ENCODE data around the gene ACKR1.

DNA sequence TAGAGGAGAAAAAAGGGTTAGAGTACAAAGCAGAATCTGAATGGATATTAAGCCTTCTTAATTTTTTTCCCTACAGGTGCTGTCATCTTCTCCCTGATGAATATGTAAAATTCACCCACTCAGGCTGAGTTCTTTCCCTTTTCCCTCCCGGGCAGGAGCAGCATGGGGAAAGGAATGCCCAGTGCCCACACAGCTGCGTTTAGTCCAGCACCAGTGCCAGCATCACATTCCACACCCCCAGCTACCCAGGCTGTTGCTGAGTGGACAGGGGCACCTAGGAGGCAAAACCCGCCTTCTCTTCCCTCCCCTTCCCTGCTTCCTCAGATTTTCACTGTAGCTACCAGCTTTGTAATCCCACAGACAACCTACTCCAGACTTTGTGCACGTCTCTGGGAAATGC is 36.6 kb upstream of the ACKR1 start:
- TF ChIP-seq, protein P1, sequence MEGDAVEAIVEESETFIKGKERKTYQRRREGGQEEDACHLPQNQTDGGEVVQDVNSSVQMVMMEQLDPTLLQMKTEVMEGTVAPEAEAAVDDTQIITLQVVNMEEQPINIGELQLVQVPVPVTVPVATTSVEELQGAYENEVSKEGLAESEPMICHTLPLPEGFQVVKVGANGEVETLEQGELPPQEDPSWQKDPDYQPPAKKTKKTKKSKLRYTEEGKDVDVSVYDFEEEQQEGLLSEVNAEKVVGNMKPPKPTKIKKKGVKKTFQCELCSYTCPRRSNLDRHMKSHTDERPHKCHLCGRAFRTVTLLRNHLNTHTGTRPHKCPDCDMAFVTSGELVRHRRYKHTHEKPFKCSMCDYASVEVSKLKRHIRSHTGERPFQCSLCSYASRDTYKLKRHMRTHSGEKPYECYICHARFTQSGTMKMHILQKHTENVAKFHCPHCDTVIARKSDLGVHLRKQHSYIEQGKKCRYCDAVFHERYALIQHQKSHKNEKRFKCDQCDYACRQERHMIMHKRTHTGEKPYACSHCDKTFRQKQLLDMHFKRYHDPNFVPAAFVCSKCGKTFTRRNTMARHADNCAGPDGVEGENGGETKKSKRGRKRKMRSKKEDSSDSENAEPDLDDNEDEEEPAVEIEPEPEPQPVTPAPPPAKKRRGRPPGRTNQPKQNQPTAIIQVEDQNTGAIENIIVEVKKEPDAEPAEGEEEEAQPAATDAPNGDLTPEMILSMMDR (IDR thresholded peaks at IDR 0.05; ENCODE audit: low read depth, low read length, missing input control) = no peak
- TF ChIP-seq GABPA (IDR thresholded peaks at IDR 0.05 in 1 of 2, conservative IDR thresholded peaks at IDR 0.05 in 1 of 2) (no peak), EGR1 (IDR thresholded peaks at IDR 0.05; ENCODE audit: low read depth in 2 of 2) (no peak), SP1 (IDR thresholded peaks at IDR 0.05) (no peak), RAD21 (IDR thresholded peaks at IDR 0.05) (no peak), FOXA1 (IDR thresholded peaks at IDR 0.05) (no peak)
- TF ChIP-seq, protein P2, sequence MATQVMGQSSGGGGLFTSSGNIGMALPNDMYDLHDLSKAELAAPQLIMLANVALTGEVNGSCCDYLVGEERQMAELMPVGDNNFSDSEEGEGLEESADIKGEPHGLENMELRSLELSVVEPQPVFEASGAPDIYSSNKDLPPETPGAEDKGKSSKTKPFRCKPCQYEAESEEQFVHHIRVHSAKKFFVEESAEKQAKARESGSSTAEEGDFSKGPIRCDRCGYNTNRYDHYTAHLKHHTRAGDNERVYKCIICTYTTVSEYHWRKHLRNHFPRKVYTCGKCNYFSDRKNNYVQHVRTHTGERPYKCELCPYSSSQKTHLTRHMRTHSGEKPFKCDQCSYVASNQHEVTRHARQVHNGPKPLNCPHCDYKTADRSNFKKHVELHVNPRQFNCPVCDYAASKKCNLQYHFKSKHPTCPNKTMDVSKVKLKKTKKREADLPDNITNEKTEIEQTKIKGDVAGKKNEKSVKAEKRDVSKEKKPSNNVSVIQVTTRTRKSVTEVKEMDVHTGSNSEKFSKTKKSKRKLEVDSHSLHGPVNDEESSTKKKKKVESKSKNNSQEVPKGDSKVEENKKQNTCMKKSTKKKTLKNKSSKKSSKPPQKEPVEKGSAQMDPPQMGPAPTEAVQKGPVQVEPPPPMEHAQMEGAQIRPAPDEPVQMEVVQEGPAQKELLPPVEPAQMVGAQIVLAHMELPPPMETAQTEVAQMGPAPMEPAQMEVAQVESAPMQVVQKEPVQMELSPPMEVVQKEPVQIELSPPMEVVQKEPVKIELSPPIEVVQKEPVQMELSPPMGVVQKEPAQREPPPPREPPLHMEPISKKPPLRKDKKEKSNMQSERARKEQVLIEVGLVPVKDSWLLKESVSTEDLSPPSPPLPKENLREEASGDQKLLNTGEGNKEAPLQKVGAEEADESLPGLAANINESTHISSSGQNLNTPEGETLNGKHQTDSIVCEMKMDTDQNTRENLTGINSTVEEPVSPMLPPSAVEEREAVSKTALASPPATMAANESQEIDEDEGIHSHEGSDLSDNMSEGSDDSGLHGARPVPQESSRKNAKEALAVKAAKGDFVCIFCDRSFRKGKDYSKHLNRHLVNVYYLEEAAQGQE (IDR thresholded peaks at IDR 0.05) = no peak
